HepG2 (cell line): Measurements from ENCODE around the gene C6orf132.

Source experiments
- EP300 ChIP-seq, 3 experiments: sonication (generic) in 1 of 3; formaldehyde crosslinking in 1 of 3; IDR thresholded peaks; 2 replicates each; pipeline versions ENCODE4 v1.5.1 to v1.6.1; 2011 to 2020; ENCODE audit warnings: low read depth in 2 of 3, low read length in 2 of 3, borderline replicate concordance in 1 of 3, improper control_type of control experiment in 1 of 3, mild to moderate bottlenecking in 1 of 3, missing genetic modification reagents in 1 of 3, moderate library complexity in 1 of 3
- EZH2 ChIP-seq: conservative IDR thresholded peaks from 2 replicates; pipeline ENCODE4 v1.6.1; 2012; ENCODE audit warnings: mild to moderate bottlenecking, low read depth, low read length, moderate library complexity
- HMG20B ChIP-seq: conservative IDR thresholded peaks from 2 replicates; pipeline ENCODE4 v1.6.1; 2016; ENCODE audit warnings: missing genetic modification reagents, missing compliant biosample characterization
- KDM1A ChIP-seq: IDR thresholded peaks from 2 replicates; pipeline ENCODE4 v1.6.1; 2016; ENCODE audit warnings: missing compliant biosample characterization
- MYC ChIP-seq: sonication (generic); formaldehyde crosslinking; IDR thresholded peaks from 2 replicates; pipeline ENCODE4 v1.9.0; 2021; ENCODE audit warnings: missing genetic modification reagents, borderline replicate concordance
- POLR2A ChIP-seq, 2 experiments: IDR thresholded peaks; 2 replicates each; pipeline ENCODE4 v1.6.1; 2011; ENCODE audit warnings: low read depth in 2 of 2, low read length in 2 of 2, mild to moderate bottlenecking in 1 of 2, moderate library complexity in 1 of 2; ENCODE audit not compliant: insufficient read depth in 1 of 2
- RAD21 ChIP-seq: fragments of 450-650 bp; formaldehyde crosslinking; IDR thresholded peaks from 2 replicates; pipeline ENCODE4 v1.5.0; 2020; ENCODE audit warnings: mild to moderate bottlenecking
- RAD51 ChIP-seq: fragments of 450-650 bp; IDR thresholded peaks from 2 replicates; pipeline ENCODE4 v1.6.1; 2016; ENCODE audit warnings: borderline replicate concordance
- ZBTB42 ChIP-seq: sonication (generic); formaldehyde crosslinking; IDR thresholded peaks from 2 replicates; pipeline ENCODE4 v1.5.0; 2020; ENCODE audit warnings: mild to moderate bottlenecking, missing genetic modification reagents
- ZC3H4 ChIP-seq: sonication (generic); formaldehyde crosslinking; IDR thresholded peaks from 2 replicates; pipeline ENCODE4 v1.4.0; 2020; ENCODE audit warnings: missing genetic modification reagents, borderline replicate concordance
- ZNF251 ChIP-seq: sonication (generic); formaldehyde crosslinking; IDR thresholded peaks from 2 replicates; pipeline ENCODE4 v1.9.0; 2021; ENCODE audit warnings: mild to moderate bottlenecking, missing genetic modification reagents
- ZUFSP ChIP-seq: sonication (generic); formaldehyde crosslinking; IDR thresholded peaks from 2 replicates; pipeline ENCODE4 v1.9.0; 2021; ENCODE audit warnings: missing genetic modification reagents, mild to moderate bottlenecking, borderline replicate concordance
- TF ChIP-seq, protein P1 (sequence below): sonication (generic); formaldehyde crosslinking; IDR thresholded peaks from 2 replicates; pipeline ENCODE4 v1.8.0; 2022; ENCODE audit warnings: mild to moderate bottlenecking, missing genetic modification reagents, moderate library complexity

GRCh38 chr6:42110683-42111082 lies 31.7 kb downstream of the C6orf132 start:
- 0 out of 4 replicates have a peak, but pooled peaks of 1 of the 2 experiments have one; percentile 11 for TF ChIP-seq EP300 (IDR thresholded peaks at IDR 0.05; ENCODE audit: low read depth in 2 of 2, low read length in 2 of 2)
- no peak for TF ChIP-seq EP300 (CRISPR knock-in tag; IDR thresholded peaks at IDR 0.05; ENCODE audit: borderline replicate concordance)
- no peak for TF ChIP-seq ZBTB42 (CRISPR knock-in tag)
- TF ChIP-seq MYC (CRISPR knock-in tag): no peak
- TF ChIP-seq, protein P1, sequence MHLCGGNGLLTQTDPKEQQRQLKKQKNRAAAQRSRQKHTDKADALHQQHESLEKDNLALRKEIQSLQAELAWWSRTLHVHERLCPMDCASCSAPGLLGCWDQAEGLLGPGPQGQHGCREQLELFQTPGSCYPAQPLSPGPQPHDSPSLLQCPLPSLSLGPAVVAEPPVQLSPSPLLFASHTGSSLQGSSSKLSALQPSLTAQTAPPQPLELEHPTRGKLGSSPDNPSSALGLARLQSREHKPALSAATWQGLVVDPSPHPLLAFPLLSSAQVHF: no peak
- TF ChIP-seq ZC3H4 (CRISPR knock-in tag): no peak
- TF ChIP-seq RAD21 (CRISPR knock-in tag): no peak
- TF ChIP-seq POLR2A (IDR thresholded peaks at IDR 0.05; ENCODE audit: insufficient read depth in 1 of 2, low read depth in 2 of 2, low read length in 2 of 2): no peak
- TF ChIP-seq EZH2: no peak
- no peak for TF ChIP-seq HMG20B (CRISPR knock-in tag)
- no peak for TF ChIP-seq KDM1A (CRISPR knock-in tag)
- TF ChIP-seq RAD51: no peak
- TF ChIP-seq ZUFSP: no peak
- TF ChIP-seq ZNF251 (CRISPR knock-in tag): no peak
